ENCODE data around the gene GSTO2. TPM values are rescaled to one million over a fixed set of nuclear protein-coding genes. Genes with fewer than 3 reads are reported as not detected.
"Not testable (repeated sequence)": the region's sequence is repeated elsewhere in the genome, so short reads cannot be mapped to it uniquely, and the experiment has no call there.

GSTO2 gene
- total RNA-seq, 1 experiment from 2014 or later = 0.13 TPM

DNA sequence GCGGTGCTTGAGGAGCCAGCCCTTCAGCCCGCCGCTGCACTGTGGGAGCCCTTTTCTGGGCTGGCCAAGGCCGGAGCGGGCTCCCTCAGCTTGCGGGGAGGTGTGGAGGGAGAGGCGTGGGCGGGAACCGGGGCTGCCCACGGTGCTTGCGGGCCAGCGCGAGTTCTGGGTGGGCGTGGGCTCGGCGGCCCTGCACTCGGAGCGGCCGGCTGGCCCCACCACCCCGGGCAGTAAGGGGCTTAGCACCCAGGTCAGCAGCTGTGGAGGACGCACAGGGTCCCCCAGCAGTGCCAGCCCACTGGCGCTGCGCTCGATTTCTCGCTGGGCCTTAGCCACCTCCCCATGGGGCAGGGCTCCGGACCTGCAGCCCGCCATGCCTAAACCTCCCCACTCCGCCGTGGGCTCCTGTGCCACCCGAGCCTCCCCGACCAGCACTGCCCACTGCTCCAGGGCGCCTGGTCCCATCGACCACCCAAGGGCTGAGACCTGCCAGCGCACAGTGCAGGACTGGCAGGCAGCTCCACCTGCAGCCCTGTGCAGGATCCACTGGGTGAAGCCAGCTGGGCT is 23.8 kb upstream of the GSTO2 start:
- H3K4me3 ChIP-seq = no peak overlapping the region
- no peak for DNase-seq (ENCODE audit: low read depth in 1 of 2, low spot score in 2 of 2)
- H3K27ac ChIP-seq = no peak overlapping the region
- peaks cover 3% of the 10 kb centered on the region; the same call in 1 of the 2 replicates for H3K9me3 ChIP-seq (replicated peaks)
- peaks cover 3% of the 10 kb centered on the region for H3K27me3 ChIP-seq (replicated peaks)
- no peaks in the 10 kb centered on the region for H3K4me1 ChIP-seq (replicated peaks)
- H3K36me3 ChIP-seq = no peaks in the 10 kb centered on the region

DNA sequence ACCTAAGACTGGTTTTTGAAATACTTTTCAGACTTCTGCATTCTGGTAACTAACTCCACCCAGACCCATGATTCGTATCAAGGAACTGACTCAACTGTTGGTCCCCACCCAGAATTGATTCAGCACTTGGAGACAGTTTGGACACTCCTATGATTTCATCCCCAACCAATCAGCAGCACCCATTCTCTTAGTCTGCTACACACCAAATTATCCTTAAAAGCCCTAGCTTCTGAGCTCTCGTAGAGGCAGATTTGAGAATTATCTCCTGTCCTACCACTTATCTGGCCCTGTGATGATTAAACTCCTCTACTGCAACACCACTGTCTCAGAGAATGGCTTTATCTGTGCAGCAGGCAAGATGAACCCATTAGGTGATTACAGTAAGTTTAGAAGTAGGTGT is 22.0 kb upstream of the GSTO2 start:
- no peaks in the 10 kb centered on the region for H3K4me1 ChIP-seq (replicated peaks)
- H3K4me3 ChIP-seq = no peak overlapping the region
- no peak overlapping the region for H3K27ac ChIP-seq
- H3K36me3 ChIP-seq = no peaks in the 10 kb centered on the region
- H3K27me3 ChIP-seq (replicated peaks) = no peaks in the 10 kb centered on the region; the same call in 1 of the 2 replicates
- peaks cover 3% of the 10 kb centered on the region; the same call in 1 of the 2 replicates for H3K9me3 ChIP-seq (replicated peaks)
- no peak for DNase-seq (ENCODE audit: low read depth in 1 of 2, low spot score in 2 of 2)

DNA sequence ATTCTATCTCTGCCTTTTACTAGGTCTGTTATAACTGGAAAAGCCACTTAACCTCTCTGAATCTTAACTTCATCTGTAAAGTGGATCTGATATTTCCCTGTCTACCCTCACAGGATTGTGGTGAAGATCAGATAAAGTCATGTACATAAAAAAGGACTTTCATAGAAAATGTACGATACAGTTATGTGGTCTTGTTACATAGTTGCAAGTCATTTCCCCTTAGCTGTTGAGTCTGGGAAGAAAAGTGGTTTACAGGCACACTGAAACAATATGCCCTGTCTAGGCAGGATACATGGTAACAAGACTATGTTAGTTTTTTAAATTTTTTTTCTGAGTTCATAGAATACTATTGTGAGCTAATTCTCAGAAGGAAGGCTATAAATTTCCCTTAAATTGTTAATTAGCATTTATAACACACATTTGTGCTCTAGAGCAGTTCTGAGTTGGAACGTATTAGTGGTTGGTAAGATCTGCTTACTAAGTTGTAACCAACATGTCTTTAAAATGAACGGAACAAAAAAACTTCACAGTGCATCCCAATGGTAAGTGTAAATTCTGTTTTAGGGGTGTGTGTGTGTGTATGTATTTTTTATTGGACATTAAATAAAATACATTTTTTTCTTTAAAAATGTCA is 21.4 kb upstream of the GSTO2 start:
- no peak for DNase-seq (ENCODE audit: low read depth in 1 of 2, low spot score in 2 of 2)
- Histone ChIP-seq H3K9me3 (replicated peaks) (peaks cover 3% of the 10 kb centered on the region; the same call in 1 of the 2 replicates), H3K4me1 (replicated peaks) (no peaks in the 10 kb centered on the region), H3K36me3 (no peaks in the 10 kb centered on the region), H3K4me3 (no peak overlapping the region), H3K27ac (no peak overlapping the region), H3K27me3 (replicated peaks) (no peaks in the 10 kb centered on the region; the same call in 1 of the 2 replicates)

DNA sequence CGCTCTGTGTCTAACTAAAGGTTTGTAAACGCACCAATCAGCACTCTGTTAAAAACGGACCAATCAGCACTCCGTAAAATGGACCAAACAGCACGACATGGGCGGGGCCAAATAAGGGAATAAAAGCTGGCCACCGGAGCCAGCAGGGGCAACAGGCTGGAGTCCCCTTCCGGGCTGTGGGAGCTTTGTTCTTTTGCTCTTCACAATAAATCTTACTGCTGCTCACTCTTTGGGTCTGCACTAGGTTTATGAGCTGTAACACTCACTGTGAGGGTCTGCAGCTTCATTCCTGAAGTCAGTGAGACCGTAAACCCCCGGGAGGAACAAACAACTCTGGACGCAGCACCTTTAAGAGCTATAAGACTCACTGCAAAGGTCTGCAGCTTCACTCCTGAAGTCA is 20.1 kb upstream of the GSTO2 start:
- H3K27me3 ChIP-seq (replicated peaks); H3K4me1 ChIP-seq (replicated peaks); DNase-seq (ENCODE audit: low read depth in 1 of 2, low spot score in 2 of 2); H3K4me3 ChIP-seq; H3K36me3 ChIP-seq; H3K27ac ChIP-seq; H3K9me3 ChIP-seq (replicated peaks): not testable (repeated sequence)

DNA sequence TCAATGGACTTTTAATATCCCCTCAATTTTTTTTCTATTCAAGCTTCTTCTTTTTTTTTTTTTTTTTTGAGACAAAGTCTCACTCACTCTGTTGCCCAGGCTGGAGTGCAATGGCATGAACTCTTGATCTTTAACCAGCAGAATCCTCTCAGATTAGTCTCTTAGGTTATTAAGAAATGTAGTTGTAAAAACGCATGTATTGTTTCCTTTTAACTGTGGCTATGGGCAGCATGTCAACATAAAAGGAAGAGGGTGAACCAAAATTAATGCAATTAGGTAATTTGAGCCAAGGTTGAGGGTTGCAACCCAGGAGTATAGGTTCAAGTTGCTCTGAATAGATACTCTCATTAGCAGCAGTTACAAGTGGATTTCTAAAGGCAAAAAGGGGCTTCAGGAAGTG is 18.6 kb upstream of the GSTO2 start:
- no peak overlapping the region for H3K27ac ChIP-seq
- H3K9me3 ChIP-seq (replicated peaks) = peaks cover 3% of the 10 kb centered on the region; the same call in 1 of the 2 replicates
- H3K4me3 ChIP-seq = no peak overlapping the region
- peaks cover 12% of the 10 kb centered on the region for H3K4me1 ChIP-seq (replicated peaks)
- DNase-seq (ENCODE audit: low read depth in 1 of 2, low spot score in 2 of 2) = no peak
- no peaks in the 10 kb centered on the region; the same call in 1 of the 2 replicates for H3K27me3 ChIP-seq (replicated peaks)
- peaks cover 3% of the 10 kb centered on the region; the same call in 1 of the 2 replicates for H3K36me3 ChIP-seq

DNA sequence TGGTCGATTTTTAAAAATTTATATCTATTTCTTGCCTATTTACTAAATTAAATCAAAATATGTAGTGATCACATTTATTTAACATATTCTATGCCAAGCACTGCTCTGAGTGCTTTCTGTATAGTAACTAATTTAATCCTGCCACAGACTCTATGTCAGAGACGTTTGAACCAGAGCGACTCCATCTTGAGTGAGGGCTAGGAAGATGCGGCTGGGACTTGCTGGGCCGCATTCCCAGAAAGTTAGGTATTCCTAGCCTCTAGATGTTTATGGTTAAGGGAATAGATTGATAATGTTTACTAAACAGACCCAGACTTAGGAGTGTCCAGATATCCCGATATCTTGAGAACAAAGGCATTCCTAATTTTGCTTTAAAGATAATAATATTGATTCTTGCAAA is 17.5 kb upstream of the GSTO2 start:
- H3K27ac ChIP-seq = no peak overlapping the region
- DNase-seq (ENCODE audit: low read depth in 1 of 2, low spot score in 2 of 2) = no peak
- H3K4me1 ChIP-seq (replicated peaks) = peaks cover 22% of the 10 kb centered on the region
- no peak overlapping the region for H3K4me3 ChIP-seq
- peaks cover 3% of the 10 kb centered on the region; the same call in 1 of the 2 replicates for H3K9me3 ChIP-seq (replicated peaks)
- H3K27me3 ChIP-seq (replicated peaks) = no peaks in the 10 kb centered on the region; the same call in 1 of the 2 replicates
- peaks cover 12% of the 10 kb centered on the region; the same call in 1 of the 2 replicates for H3K36me3 ChIP-seq

DNA sequence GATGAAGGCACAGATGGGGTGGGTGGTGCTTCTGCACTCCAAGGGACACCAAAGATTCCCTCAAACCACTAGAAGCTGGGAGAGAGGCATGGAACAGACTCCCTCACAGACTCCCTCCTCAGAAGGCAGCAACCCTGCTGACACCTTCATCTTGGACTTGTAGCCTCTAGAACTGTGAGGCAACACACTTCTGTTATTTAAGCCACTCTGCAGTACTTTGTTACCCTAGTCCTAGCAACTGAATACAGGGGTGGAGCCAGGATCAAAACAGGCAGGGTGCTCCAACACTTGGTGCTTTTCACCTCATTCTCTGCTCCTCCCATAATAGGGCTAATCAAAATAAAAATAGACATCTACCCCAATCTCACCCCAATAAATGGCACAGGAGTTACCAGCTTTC is 16.6 kb upstream of the GSTO2 start:
- DNase-seq (ENCODE audit: low read depth in 1 of 2, low spot score in 2 of 2) = no peak
- Histone ChIP-seq H3K27ac (no peak overlapping the region), H3K27me3 (replicated peaks) (no peaks in the 10 kb centered on the region; the same call in 1 of the 2 replicates), H3K9me3 (replicated peaks) (no peaks in the 10 kb centered on the region; the same call in 1 of the 2 replicates), H3K4me1 (replicated peaks) (peaks cover 24% of the 10 kb centered on the region), H3K4me3 (no peak overlapping the region), H3K36me3 (peaks cover 19% of the 10 kb centered on the region)

DNA sequence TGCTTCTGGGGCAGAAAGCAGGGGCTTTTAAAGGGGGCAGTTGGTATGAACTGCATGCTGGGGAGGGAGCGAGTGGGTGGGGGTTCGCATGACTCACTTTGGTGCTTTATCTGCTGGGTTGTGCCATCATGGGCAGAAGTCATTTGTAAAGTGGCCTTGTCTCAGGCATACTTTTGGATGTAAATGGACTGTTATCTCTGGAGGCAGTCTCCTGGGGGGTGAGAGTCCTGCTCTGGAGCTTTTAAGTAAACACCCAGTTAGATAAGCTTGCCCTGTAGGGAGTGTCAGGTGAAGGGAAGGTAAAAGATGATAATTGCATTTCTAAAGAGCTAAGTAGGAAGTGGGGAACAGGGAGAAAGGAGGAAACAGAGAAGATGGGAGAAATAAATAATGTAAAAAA is 15.9 kb upstream of the GSTO2 start:
- Histone ChIP-seq H3K27me3 (replicated peaks) (no peaks in the 10 kb centered on the region; the same call in 1 of the 2 replicates), H3K27ac (no peak overlapping the region), H3K36me3 (peaks cover 26% of the 10 kb centered on the region), H3K9me3 (replicated peaks) (no peaks in the 10 kb centered on the region; the same call in 1 of the 2 replicates), H3K4me1 (replicated peaks) (peaks cover 24% of the 10 kb centered on the region), H3K4me3 (no peak overlapping the region)
- DNase-seq (ENCODE audit: low read depth in 1 of 2, low spot score in 2 of 2) = no peak

DNA sequence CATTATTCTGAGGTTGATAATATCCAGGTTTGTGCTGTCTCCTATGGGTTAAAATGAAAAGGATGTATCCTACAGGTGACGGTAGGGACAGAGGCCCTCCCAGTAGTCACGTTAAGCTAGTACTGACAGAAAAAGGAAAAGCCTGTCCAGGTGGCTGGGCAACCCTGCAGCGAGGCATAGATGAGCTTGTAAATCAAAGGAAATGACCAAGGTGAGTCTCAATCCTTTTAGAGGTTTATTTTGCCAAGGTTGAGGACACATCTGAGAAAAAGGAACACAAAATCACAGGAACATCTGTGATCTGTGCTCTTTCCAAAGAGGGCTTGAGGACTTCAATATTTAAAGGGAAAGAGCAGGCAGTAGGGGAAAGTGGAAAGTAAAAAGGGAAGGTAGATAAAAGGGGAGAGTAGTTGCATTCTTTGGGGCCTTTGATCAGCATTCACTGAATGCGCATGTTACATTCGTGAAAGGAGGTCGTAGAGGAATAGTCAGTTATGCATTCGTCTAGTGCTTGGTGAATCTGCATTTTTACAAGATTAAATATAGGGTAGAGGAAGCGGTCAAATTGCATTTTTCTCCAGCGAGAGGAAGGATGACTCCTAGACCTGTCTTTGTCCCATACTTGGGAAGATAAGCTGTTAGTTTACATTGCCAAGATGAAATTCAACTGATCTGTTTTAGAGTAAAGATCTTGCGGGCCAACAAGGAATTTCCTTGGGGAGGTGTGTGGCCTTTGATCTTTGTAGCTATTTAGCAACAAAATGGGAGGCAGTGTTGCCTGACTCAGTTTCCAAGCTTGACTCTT is 15.2 kb upstream of the GSTO2 start:
- no peaks in the 10 kb centered on the region for H3K9me3 ChIP-seq (replicated peaks)
- peak overlapping the region; percentile 77 for H3K4me3 ChIP-seq
- DNase-seq (ENCODE audit: low read depth in 1 of 2, low spot score in 2 of 2) = peak in 1 of 2 experiments; percentile 23
- peaks cover 33% of the 10 kb centered on the region for H3K36me3 ChIP-seq
- H3K4me1 ChIP-seq (replicated peaks) = peaks cover 24% of the 10 kb centered on the region
- peak overlapping the region; percentile 77 for H3K27ac ChIP-seq
- no peaks in the 10 kb centered on the region; the same call in 1 of the 2 replicates for H3K27me3 ChIP-seq (replicated peaks)

DNA sequence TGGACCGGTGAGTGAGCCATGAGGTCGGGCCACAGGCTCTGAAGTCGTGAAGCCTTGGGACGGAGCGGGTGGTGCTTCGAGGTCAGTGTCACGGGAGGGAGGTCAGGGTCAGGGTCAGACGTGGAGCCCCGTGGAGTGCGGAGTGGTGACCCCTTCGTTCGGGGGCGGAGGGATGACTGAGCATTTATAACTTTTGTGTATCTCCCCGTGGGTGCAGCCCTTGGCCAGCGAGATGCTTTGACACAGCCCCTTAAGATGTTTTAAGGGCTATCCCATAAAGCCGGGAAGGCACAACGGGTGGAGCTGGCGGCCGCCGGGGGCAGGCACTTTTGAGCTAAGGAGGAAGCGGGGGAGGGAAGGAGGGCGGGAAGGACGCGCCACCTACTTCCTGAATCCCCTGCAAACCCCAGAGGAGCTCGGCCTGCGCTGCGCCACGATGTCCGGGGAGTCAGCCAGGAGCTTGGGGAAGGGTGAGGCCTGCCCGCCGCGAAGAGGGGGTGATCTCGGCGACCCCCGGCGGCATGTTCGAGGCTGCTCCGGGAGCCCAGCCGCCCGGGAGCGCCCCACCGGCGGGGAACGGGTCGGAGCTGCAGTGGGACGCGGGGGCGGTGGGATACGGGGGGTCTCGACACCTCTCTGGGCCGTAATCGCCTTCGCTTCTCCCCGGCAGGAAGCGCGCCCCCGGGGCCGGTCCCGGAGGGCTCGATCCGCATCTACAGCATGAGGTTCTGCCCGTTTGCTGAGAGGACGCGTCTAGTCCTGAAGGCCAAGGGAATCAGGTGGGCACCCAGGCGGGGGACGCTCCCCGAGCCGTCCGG is 14.3 kb upstream of the GSTO2 start, which contains the start of gene GSTO1:
Gene GSTO1 (plus strand): TSS at position 400 of the 818 bp plus-strand sequence. CDS start 37 bp downstream, at position 437.
- Histone ChIP-seq H3K9me3 (replicated peaks) (no peaks in the 10 kb centered on the region), H3K4me1 (replicated peaks) (peaks cover 24% of the 10 kb centered on the region), H3K4me3 (peak within 1 kb of the TSS; percentile 77), H3K36me3 (peaks cover 42% of the 10 kb centered on the region), H3K27me3 (replicated peaks) (no peaks in the 10 kb centered on the region; the same call in 1 of the 2 replicates), H3K27ac (peak within 1 kb of the TSS; percentile 77)
- peak; percentile 72 to 82 for DNase-seq (ENCODE audit: low read depth in 1 of 2, low spot score in 2 of 2)

DNA sequence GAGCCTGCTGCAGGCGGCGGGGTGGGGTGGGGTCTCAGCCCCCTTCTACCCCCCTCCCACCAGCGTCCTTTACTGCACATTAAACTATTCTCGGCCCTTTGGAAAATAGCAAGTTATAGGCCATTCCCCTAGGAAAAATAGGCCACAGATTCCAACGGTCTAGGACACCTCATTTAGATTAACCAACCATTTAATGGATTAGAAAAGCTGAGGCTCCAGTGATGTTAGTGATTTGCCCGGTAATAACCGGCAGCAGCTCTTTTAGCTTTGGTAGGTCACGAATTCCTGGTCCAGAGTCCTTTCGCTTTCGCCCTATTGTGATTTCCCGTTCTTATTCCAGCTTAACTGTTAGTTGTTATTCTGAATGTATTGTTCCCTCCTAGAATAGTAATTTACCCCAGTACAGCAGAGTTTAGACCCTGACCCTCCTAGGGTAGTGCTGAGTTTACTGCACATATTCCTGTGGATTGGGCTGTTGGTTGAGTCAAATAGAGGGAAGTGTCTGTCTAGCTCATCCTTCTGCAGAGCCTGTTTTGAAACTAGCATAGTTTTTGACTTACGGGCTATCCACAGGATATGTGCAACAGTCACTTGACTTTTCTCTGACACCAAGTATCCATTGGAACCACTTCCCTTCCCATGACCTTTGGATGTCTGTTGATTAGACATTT is 13.5 kb upstream of the GSTO2 start:
- no peaks in the 10 kb centered on the region for H3K27me3 ChIP-seq (replicated peaks)
- peak overlapping the region; percentile 77 for H3K4me3 ChIP-seq
- peak overlapping the region; percentile 77 for H3K27ac ChIP-seq
- peaks cover 32% of the 10 kb centered on the region for H3K4me1 ChIP-seq (replicated peaks)
- H3K36me3 ChIP-seq = peaks cover 50% of the 10 kb centered on the region
- H3K9me3 ChIP-seq (replicated peaks) = no peaks in the 10 kb centered on the region
- DNase-seq (ENCODE audit: low read depth in 1 of 2, low spot score in 2 of 2) = peak in 1 of 2 experiments; percentile 51

DNA sequence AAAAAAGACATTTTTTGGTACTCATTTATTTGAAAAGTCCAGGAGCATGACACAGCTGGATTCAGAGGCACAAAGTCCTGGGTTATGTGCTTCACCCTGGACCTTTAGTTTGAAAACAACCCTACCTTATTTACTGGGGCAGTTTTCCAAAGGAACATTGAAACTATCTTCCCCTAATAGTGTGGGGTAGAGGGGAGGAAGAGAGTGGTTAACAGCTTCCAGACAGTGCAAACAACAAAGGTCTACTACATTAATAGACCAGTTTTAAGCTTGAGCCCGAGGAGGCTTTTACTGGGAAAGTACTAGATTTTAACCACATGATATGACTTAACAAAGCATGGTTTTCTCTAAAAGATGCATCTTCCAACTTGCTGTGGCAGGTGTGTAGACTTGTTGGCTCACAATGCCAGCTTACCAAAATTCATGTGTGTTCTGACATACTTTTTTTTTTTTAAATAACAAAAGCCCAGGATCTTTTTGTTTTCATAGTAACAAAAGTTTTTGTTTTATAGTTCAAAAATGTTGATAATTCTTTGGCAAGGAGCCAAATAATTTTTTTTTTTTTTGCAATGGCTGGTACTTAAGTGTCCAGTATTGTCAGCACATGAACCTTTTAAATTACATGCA is 12.5 kb upstream of the GSTO2 start:
- Histone ChIP-seq H3K27ac (peak overlapping the region; percentile 77; the same call in 1 of the 2 replicates), H3K9me3 (replicated peaks) (no peaks in the 10 kb centered on the region), H3K27me3 (replicated peaks) (no peaks in the 10 kb centered on the region), H3K4me3 (no peak overlapping the region; the same call in 1 of the 2 replicates), H3K4me1 (replicated peaks) (peaks cover 39% of the 10 kb centered on the region), H3K36me3 (peaks cover 57% of the 10 kb centered on the region)
- DNase-seq (ENCODE audit: low read depth in 1 of 2, low spot score in 2 of 2) = no peak

All from SJSA1 (cell line).